Measurements from ENCODE around the gene EMID1. TPM values are rescaled to one million over a fixed set of nuclear protein-coding genes. Genes with fewer than 3 reads are reported as not detected.

Gene EMID1
- total RNA-seq, 1 donor = under 0.01 TPM

GRCh38 chr22:29219881-29220670, 14.4 kb downstream of the EMID1 start:
- DNase-seq (ENCODE audit: low read depth) = no peak
- TF ChIP-seq CTCF (IDR thresholded peaks at IDR 0.05; ENCODE audit: insufficient read depth, low read depth, low read length) = no peak

GRCh38 chr22:29224121-29224858, 18.6 kb downstream of the EMID1 start:
- H3K4me3 ChIP-seq (ENCODE audit: low read depth, low read length) = no peak overlapping the region
- no peak for TF ChIP-seq CTCF (IDR thresholded peaks at IDR 0.05; ENCODE audit: insufficient read depth, low read depth, low read length)
- DNase-seq (ENCODE audit: low read depth) = no peak

More at GRCh38 chr22:29219881-29220670, 14.4 kb downstream of the EMID1 start:
- no peak overlapping the region for H3K4me3 ChIP-seq (ENCODE audit: low read depth, low read length)

- no peak overlapping the region for H3K4me3 ChIP-seq (ENCODE audit: low read depth, low read length)
- no peak for TF ChIP-seq CTCF (IDR thresholded peaks at IDR 0.05; ENCODE audit: insufficient read depth, low read depth, low read length)
- DNase-seq (ENCODE audit: low read depth) = no peak
Measured at GRCh38 chr22:29224859-29225410, 19.2 kb downstream of the EMID1 start.

- H3K4me3 ChIP-seq (ENCODE audit: low read depth, low read length) = no peak overlapping the region
- DNase-seq (ENCODE audit: low read depth) = peak; percentile 19
- no peak for TF ChIP-seq CTCF (IDR thresholded peaks at IDR 0.05; ENCODE audit: insufficient read depth, low read depth, low read length)
Measured at GRCh38 chr22:29225422-29226090, 19.9 kb downstream of the EMID1 start.

- no peak for TF ChIP-seq CTCF (IDR thresholded peaks at IDR 0.05; ENCODE audit: insufficient read depth, low read depth, low read length)
- H3K4me3 ChIP-seq (ENCODE audit: low read depth, low read length) = no peak overlapping the region
- DNase-seq (ENCODE audit: low read depth) = no peak
Measured at GRCh38 chr22:29226351-29226981, 20.8 kb downstream of the EMID1 start.

Data from fibroblast of villous mesenchyme (primary cell).